Stomach (tissue), 9 donors: ENCODE results near the gene MTMR6. TPM values are rescaled to one million over a fixed set of nuclear protein-coding genes. Genes with fewer than 3 reads are reported as not detected.

Experiments used
- DNase-seq, 2 donors: peaks; one replicate each; pipeline versions ENCODE4 v3.0.0 to v3.0.0-alpha.2; 2013 to 2019
- H3K27ac ChIP-seq, 5 donors: fragments of 200-600 bp in 4 of 5; sonication (generic) in 4 of 5; one replicate each; pipeline ENCODE4 v1.5.1; 2013 to 2019; ENCODE audit warnings: mild to moderate bottlenecking in 1 of 5, moderate library complexity in 1 of 5
- H3K27me3 ChIP-seq, 3 donors: fragments of 200-600 bp; sonication (generic); one replicate each; pipeline ENCODE4 v1.5.1; 2017 to 2019; ENCODE audit warnings: mixed run types in 1 of 3
- H3K36me3 ChIP-seq, 4 donors: fragments of 200-600 bp; sonication (generic); 1 replicate in 3 of 4; 2 replicates in 1 of 4; pipeline ENCODE4 v1.5.1; 2016 to 2019
- H3K4me1 ChIP-seq, 4 donors: fragments of 200-600 bp; sonication (generic); one replicate each; pipeline ENCODE4 v1.5.1; 2016 to 2019
- H3K4me3 ChIP-seq, 4 donors: fragments of 200-600 bp; sonication (generic) in 3 of 4; one replicate each; pipeline ENCODE4 v1.5.1; 2016 to 2019; ENCODE audit warnings: mild to moderate bottlenecking in 1 of 4
- H3K9me3 ChIP-seq, 4 donors: fragments of 200-600 bp; sonication (generic); one replicate each; pipeline ENCODE4 v1.5.1; 2016 to 2019
- CTCF ChIP-seq, 7 experiments: fragments of 450-650 bp in 4 of 7; fragments of 200-600 bp in 3 of 7; sonication (generic) in 3 of 7; IDR thresholded peaks; one replicate each; pipeline ENCODE4 v1.5.1; 2016 to 2019; ENCODE audit warnings: antibody characterized with exemption in 7 of 7, control low read depth in 2 of 7, mild to moderate bottlenecking in 1 of 7
- EP300 ChIP-seq: sonication (generic); formaldehyde crosslinking; IDR thresholded peaks from one replicate; pipeline ENCODE4 v1.6.1; 2017; ENCODE audit warnings: antibody characterized with exemption
- POLR2A ChIP-seq, 4 donors: fragments of 450-650 bp; IDR thresholded peaks; one replicate each; pipeline ENCODE4 v1.6.1; 2016; ENCODE audit warnings: antibody characterized with exemption in 4 of 4, control low read depth in 2 of 4, mild to moderate bottlenecking in 1 of 4, moderate library complexity in 1 of 4
- POLR2AphosphoS5 ChIP-seq, 3 donors: sonication (generic); formaldehyde crosslinking; IDR thresholded peaks; one replicate each; pipeline ENCODE4 v1.6.1; 2016; ENCODE audit warnings: antibody characterized with exemption in 3 of 3
- WGBS, 5 donors: extraction: QIAGEN DNeasy Blood & Tissue Kit in 3 of 5; methylation state at CpG; one replicate each; pipeline versions ENCODE4 v1.1.5 to v1.1.7; 2013 to 2018; 5-methylcytosine and 5-hydroxymethylcytosine counted together
- intact Hi-C: fragments of 100-400 bp; cut with DNase I; formaldehyde crosslinking; loops from one replicate; pipeline ENCODE4 v1.15.1; 2023; ENCODE audit warnings: low total_unique reads
- polyA plus RNA-seq, 3 donors: library from polyadenylated mRNA; stranded (reverse); fragments of 200-250 nt; gene quantifications; one replicate each; pipeline ENCODE4 v1.2.3, GENCODE V29; 2013
- total RNA-seq, 5 donors: library from RNA; depleted of rRNA; stranded (reverse); fragments of >200 nt; gene quantifications; one replicate each; pipeline versions ENCODE4 v1.1.0 to v1.2.3, GENCODE V29; 2014 to 2016
- donor health status: healthy with polysubstance abuse.
- donor health status: Bipolar disorder and iron deficiency.
- donor health status: healthy.

MTMR6 gene
- total and polyA plus RNA-seq, 8 donors: 2.3 to 25.0 (median 10.2) TPM

GRCh38 chr13:25224151-25224550 is 63.1 kb downstream of the MTMR6 start:
- 84 to 94% (median 93%) methylated on average over 9 of the region's 9 CpGs for WGBS, 5 donors

DNA sequence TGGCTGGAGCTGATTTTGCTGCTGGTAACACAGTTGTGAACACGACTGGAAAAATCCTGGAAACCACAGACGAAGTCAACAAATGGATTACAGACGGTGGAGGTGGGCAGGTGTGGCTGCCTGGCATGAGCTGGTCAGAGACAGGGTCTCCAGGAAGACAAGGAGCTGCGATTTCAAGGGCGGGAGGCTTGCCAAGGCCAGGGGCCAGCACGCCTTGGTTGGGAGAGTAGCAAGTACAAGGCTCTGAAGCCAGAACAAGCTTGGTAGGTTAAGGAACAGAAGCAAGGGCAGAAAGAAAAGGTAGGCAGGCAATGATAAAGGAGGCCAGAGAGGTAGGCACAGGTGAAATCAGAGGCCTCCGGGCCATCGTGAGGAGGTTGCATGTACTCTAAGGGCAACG is 64.5 kb downstream of the MTMR6 start:
- DNase-seq: no peak
- no peak overlapping the region for H3K27ac ChIP-seq
- H3K36me3 ChIP-seq: no peaks in the 10 kb centered on the region
- no peak for TF ChIP-seq POLR2AphosphoS5 (IDR thresholded peaks at IDR 0.05)
- TF ChIP-seq CTCF (IDR thresholded peaks at IDR 0.05): no peak
- TF ChIP-seq EP300: no peak
- TF ChIP-seq POLR2A (IDR thresholded peaks at IDR 0.05): no peak
- H3K27me3 ChIP-seq: peaks cover 0 to 25% (median 4%) of the 10 kb centered on the region in 3 donors
- 81 to 85% (median 81%) methylated on average over 9 of the region's 9 CpGs for WGBS, 5 donors
- intact Hi-C loops: no loop called here
- no peak overlapping the region for H3K4me3 ChIP-seq
- H3K4me1 ChIP-seq: no peaks in the 10 kb centered on the region
- H3K9me3 ChIP-seq: no peaks in the 10 kb centered on the region

More at GRCh38 chr13:25224151-25224550, 63.1 kb downstream of the MTMR6 start:
- no peaks in the 10 kb centered on the region for H3K9me3 ChIP-seq
- no peaks in the 10 kb centered on the region for H3K4me1 ChIP-seq
- no peak overlapping the region for H3K27ac ChIP-seq
- no peaks in the 10 kb centered on the region for H3K36me3 ChIP-seq
- peaks cover 0 to 40% (median 4%) of the 10 kb centered on the region in 3 donors for H3K27me3 ChIP-seq
- no peak overlapping the region for H3K4me3 ChIP-seq
- DNase-seq: no peak
- no peak for TF ChIP-seq EP300
- no peak for TF ChIP-seq CTCF (IDR thresholded peaks at IDR 0.05)
- TF ChIP-seq POLR2AphosphoS5 (IDR thresholded peaks at IDR 0.05): no peak
- TF ChIP-seq POLR2A (IDR thresholded peaks at IDR 0.05): no peak
- intact Hi-C loops: no loop called here

DNA sequence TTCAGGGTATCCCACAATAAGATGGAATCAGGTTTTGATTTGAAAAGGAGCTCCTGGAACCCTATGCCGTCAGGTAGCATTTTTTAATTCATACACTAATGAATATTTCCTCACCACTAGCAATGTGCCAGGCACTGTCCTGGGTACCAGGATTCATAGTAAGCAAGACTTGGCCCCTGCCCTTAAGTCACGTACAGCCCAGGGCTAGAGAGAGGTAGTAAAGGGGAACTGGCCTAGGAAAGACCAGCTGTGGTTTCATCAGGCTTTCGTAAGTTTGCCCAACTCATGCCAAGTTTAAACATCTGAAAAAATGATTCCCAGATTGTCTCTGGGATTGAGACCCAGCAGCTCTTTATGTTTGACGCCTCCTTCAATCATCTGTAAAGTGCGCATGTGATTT is 69.3 kb downstream of the MTMR6 start:
- TF ChIP-seq EP300 (no peak), POLR2AphosphoS5 (IDR thresholded peaks at IDR 0.05) (no peak), CTCF (IDR thresholded peaks at IDR 0.05) (no peak), POLR2A (IDR thresholded peaks at IDR 0.05) (no peak)
- no peaks in the 10 kb centered on the region for H3K36me3 ChIP-seq
- no peaks in the 10 kb centered on the region for H3K9me3 ChIP-seq
- WGBS, 5 donors: 70 to 79% (median 74%) methylated on average over 5 of the region's 5 CpGs
- DNase-seq: no peak
- no peak overlapping the region for H3K4me3 ChIP-seq
- H3K4me1 ChIP-seq: no peaks in the 10 kb centered on the region
- intact Hi-C loops: no loop called here
- H3K27me3 ChIP-seq: peaks cover 0 to 11% (median 4%) of the 10 kb centered on the region in 3 donors
- no peak overlapping the region for H3K27ac ChIP-seq

DNA sequence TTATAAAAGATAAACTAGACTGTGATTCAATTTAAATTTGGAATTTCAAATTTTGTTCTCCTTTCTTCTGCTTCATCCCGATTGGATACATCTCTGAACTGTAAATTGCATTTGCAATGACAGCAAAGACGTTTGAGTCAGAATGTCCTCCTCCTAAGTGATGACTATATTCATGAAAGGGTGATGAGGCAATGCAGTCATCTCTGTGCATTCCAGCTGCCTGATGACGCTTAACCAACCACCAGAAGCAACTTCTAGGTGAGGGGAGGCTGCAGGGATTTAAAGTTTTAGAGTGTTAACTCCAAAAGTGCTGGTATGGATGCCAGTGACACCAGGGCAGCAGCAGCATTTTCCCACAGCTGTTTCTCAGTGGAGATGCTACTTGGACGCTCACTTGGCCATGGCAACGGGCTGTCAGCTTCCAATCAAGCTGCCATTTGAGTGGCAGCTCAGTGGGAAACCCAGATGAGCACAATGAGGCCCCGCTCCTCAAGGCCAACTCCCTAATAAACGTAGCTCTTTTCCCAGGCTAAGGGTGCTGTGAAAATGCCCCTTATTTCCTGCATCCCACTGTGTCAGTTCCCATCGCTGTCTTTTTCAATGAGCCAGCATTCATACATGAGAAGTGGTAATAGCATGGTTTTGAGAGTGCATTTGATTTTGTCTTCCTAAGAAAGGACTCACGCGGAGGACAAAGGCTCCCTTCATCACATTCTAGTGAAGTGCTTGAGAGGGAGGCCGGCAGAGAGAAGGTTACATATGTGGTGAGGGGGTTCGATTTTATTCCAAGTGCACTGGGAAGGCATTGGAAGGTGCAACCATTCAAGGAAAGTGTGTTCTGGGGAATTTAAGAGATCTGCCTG is 70.0 kb downstream of the MTMR6 start:
- intact Hi-C loops: no loop called here
- TF ChIP-seq POLR2AphosphoS5 (IDR thresholded peaks at IDR 0.05) (no peak), POLR2A (IDR thresholded peaks at IDR 0.05) (no peak), CTCF (IDR thresholded peaks at IDR 0.05) (no peak), EP300 (no peak)
- WGBS, 5 donors: 58 to 63% (median 59%) methylated on average over 12 of the region's 12 CpGs

More for the DNA sequence above, 70.0 kb downstream of the MTMR6 start:
- no peaks in the 10 kb centered on the region for H3K36me3 ChIP-seq
- DNase-seq: no peak
- H3K4me1 ChIP-seq: no peaks in the 10 kb centered on the region
- H3K27me3 ChIP-seq: peaks cover 0 to 6% (median 0%) of the 10 kb centered on the region in 3 donors
- no peak overlapping the region for H3K4me3 ChIP-seq
- no peak overlapping the region for H3K27ac ChIP-seq
- H3K9me3 ChIP-seq: no peaks in the 10 kb centered on the region
